SW480 (cell line): Measurements from ENCODE around the gene FCN1.
"Not testable (repeated sequence)": the region's sequence is repeated elsewhere in the genome, so short reads cannot be mapped to it uniquely, and the experiment has no call there.

Experiments used
- DNase-seq: peaks from one replicate; pipeline ENCODE4 v3.0.0-alpha.2; 2016; ENCODE audit warnings: low spot score

FCN1 gene

GRCh38 chr9:134917431-134918373 lies at the start of gene FCN1:
Gene FCN1 (minus strand): TSS chr9:134917912. CDS start chr9:134917871, 41 bp downstream.
- DNase-seq: no peak

- no peak for DNase-seq
These were observed 49.2 kb upstream of the FCN1 start for GRCh38 chr9:134966697-134967546.

- no peak for DNase-seq
These were observed 48.6 kb upstream of the FCN1 start for GRCh38 chr9:134966270-134966669.

GRCh38 chr9:134965851-134966250 lies 48.1 kb upstream of the FCN1 start:
- no peak for DNase-seq

GRCh38 chr9:134965411-134965810 lies 47.7 kb upstream of the FCN1 start:
- no peak for DNase-seq

DNA sequence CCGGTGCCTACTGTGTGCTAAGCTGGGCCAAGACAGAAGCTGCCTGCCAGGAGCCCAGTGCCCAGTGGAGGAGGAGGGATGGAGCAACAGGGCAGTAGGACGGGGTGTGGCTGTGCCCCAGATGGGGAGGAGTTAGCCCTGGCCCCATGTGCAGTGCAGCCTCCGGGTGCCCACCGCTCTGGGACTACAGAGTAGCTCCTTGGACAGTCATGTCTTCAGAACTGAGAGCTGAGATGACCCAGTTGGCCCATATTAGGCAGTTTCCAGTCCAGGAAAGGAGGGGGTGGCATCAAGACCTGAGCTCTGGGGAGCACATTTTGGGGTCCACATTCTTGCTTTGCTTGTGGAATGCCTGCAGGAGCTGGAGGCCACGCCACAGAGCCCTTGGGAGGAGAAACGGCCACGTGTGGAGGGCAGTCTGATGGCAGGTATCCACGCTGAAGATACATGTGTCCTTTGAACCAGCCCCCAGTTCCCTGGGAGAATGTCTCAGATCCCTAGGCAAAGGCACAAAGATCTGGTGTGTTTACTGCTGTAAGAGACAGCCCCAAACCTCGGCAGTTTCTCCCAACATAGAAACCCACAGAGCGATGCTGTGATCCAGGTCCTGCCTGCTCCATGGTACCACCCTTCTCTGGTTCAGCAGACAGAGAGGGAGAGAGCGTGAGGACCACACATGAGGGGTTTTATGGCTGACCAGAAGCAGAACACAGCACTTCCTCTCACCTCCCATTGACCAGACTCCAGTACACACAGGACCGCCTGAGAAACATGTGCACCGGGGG lies 46.8 kb upstream of the FCN1 start:
- no peak for DNase-seq

DNA sequence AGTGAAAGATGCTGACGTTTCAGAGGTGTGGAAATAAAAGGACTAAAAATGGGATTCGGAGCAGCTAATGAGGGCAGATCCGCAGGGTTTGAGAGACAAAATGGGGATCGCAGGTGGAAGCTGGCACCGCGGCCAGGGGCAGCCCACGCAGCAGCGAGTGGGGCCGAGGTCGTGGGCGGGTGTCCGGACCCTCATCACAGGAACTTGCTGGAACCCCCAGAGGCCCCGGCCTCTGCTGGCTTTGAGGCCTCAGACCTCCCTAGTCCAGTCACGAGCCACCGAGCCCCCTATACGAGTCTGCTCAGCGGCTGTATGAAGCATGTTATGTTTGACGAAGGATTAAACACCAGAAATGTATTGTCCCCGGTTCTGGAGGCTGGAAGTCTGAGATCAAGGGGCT lies 45.8 kb upstream of the FCN1 start:
- DNase-seq: no peak

DNA sequence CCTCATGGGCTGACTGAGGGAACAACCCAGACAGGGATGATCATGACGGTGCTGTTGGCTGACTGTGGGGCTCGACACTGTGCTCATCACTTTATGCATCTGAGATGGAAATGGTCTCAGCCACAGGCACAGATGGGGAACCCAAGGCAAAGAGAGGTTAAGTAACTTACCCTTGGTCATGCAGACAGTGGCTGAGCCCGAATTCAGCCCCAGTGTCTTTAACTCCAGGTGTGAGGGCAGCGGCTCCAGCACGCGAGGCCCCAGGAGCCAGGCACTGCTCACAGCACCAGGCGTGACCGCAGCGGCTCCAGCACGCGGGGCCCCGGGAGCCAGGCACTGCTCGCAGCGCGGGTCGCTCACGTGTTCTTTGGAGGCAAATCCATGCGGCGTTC lies 45.3 kb upstream of the FCN1 start:
- DNase-seq: no peak

- DNase-seq: no peak
These were observed 44.6 kb upstream of the FCN1 start for GRCh38 chr9:134962065-134962972.

DNA sequence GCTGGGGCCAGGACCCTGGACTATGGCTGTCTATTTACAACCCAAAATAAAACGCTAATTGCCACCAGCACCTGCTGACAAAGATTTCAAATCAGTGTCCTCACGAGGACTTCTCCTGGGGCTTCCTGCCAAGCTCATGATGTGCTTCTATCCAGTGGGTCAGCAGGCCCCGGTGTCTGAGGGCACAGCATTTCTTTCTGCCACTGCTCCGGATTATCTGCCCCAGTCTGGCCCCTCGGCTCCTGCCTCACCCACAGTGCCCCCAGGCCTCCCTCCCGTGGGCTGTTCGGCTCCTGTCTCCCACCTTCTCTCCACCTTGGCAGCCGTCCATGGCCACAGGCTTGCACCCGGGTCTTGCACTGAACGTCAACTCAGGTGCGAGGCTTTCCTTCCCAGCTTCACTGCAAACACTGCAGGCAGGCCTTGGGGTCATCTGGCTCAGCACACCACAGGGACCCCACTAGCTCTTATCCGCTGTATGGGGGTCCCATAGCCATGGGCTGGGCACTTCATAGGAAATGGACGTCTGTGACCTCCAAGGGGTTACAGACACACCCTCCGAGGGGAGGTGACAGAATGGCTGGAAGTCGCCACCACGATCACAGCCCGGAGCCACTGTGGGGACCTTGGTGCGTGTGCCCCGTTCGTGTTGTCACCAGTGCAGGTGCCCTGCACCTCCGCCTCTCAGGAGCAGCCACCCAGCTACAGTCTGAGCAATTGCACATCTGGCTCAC lies 43.8 kb upstream of the FCN1 start:
- DNase-seq: no peak

DNA sequence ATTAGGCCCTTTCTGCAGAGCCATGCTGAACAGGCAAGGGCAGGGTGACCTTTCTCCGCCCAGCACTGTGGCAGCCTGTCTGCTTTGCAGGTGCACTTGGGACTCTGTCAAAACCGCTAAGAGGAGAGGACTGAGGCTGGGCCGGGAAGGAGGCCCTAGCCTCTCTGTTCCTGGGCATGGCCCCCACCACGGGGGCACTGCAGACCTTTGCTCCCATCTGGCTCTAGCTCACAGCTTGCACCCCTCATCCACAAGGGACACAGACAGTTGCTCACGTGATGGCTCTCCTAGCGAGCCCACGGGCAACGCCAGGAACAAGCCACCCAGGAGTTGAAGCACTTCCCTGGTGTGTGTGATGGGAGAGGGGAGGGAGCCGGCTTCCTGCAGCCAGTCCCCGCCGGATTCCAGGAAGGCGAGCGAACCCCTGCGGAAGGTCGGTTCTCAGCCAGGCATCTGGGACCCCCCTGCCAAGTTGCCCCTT lies 43.0 kb upstream of the FCN1 start:
- no peak for DNase-seq

DNA sequence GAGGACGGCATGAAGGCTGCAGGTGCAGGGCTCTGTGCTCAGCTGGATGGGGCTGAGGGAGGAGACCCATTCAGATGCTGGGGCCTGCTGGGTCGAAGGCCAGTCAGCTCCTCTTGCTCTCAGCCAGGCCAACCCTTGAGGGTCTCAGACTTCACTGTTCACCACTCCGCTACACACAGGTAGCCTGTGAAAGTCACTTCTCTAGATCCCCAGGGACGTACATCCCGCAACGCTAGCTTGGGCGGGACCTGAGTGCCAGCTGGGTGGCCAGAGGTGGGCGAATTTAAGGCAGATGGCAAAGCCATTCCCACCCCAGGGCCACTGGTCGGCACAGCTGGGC lies 42.2 kb upstream of the FCN1 start:
- DNase-seq: no peak

GRCh38 chr9:134959126-134959970 lies 41.6 kb upstream of the FCN1 start:
- no peak for DNase-seq

DNA sequence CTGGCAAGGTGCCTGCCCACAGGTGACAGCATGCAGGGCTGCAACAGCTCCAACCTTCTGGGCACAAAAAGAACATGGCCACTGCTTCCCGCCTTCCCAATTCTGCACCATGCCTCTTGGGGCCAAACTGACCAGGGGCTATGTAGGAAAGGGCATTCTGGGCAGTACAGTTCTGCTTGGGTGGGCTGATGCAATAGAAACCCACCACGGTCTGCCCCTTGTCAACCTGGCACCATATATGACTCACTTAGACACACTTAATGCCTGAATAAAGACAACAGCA lies 40.2 kb upstream of the FCN1 start:
- no peak for DNase-seq

GRCh38 chr9:134957165-134957944 lies 39.6 kb upstream of the FCN1 start:
- no peak for DNase-seq

DNA sequence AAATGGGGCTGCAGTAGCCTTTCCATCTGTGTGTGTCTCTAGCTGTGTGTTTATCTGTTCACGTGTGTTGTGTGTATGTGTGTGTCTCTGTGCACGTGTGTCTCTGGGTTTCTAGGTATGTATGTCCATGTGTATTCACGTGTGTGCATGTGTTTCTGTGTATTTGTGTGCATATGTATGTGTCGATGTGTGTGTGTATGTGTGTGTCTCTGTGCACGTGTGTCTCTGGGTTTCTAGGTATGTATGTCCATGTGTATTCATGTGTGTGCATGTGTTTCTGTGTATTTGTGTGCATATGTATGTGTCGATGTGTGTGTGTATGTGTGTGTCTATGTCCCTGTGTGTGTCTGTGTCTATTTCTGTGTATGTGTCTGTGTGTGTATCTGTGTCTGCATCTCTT lies 38.7 kb upstream of the FCN1 start:
- DNase-seq: not testable (repeated sequence)

- DNase-seq: no peak
These were observed 38.1 kb upstream of the FCN1 start for GRCh38 chr9:134955801-134956200.

- no peak for DNase-seq
These were observed 37.4 kb upstream of the FCN1 start for GRCh38 chr9:134955156-134955555.

- no peak for DNase-seq
These were observed 34.3 kb upstream of the FCN1 start for GRCh38 chr9:134951994-134952393.
